ENCODE results near the gene MUC12.

DNA sequence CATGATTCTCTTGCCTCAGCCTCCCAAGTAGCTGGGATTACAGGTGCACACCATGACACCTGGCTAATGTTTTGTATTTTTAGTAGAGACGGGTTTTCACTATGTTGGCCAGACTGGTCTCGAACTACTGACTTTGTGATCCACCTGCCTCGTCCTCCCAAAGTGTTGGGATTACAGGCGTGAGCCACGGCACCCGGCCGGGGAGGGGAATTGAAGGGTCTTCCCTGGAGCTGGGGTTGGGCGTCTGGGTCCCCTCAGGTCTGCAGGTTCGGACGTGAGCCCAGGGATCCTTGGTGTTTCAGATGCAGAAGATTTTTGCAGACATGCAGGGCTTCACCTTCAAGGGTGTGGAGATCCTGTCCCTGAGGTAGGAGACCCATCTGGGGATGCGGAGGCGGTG, 6.0 kb upstream of the MUC12 start:
- TF ChIP-seq, protein P1, sequence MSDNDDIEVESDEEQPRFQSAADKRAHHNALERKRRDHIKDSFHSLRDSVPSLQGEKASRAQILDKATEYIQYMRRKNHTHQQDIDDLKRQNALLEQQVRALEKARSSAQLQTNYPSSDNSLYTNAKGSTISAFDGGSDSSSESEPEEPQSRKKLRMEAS (IDR thresholded peaks at IDR 0.05), result no peak
- TF ChIP-seq, protein P2, sequence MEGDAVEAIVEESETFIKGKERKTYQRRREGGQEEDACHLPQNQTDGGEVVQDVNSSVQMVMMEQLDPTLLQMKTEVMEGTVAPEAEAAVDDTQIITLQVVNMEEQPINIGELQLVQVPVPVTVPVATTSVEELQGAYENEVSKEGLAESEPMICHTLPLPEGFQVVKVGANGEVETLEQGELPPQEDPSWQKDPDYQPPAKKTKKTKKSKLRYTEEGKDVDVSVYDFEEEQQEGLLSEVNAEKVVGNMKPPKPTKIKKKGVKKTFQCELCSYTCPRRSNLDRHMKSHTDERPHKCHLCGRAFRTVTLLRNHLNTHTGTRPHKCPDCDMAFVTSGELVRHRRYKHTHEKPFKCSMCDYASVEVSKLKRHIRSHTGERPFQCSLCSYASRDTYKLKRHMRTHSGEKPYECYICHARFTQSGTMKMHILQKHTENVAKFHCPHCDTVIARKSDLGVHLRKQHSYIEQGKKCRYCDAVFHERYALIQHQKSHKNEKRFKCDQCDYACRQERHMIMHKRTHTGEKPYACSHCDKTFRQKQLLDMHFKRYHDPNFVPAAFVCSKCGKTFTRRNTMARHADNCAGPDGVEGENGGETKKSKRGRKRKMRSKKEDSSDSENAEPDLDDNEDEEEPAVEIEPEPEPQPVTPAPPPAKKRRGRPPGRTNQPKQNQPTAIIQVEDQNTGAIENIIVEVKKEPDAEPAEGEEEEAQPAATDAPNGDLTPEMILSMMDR (IDR thresholded peaks at IDR 0.05 in 2 of 3, conservative IDR thresholded peaks at IDR 0.05 in 1 of 3; ENCODE audit: borderline replicate concordance in 1 of 3, insufficient read depth in 1 of 3, low read depth in 2 of 3, low read length in 2 of 3), result no peak
- TF ChIP-seq YY1 (IDR thresholded peaks at IDR 0.05; ENCODE audit: extremely low read depth, insufficient replicate concordance, low read depth, low read length), result no peak
- TF ChIP-seq JUND (IDR thresholded peaks at IDR 0.05), result no peak
- no peak for TF ChIP-seq ELF1 (IDR thresholded peaks at IDR 0.05; ENCODE audit: borderline replicate concordance, low read depth)
- TF ChIP-seq SIN3A (IDR thresholded peaks at IDR 0.05; ENCODE audit: low read depth), result no peak
- TF ChIP-seq POLR2A (IDR thresholded peaks at IDR 0.05; ENCODE audit: borderline replicate concordance, extremely low read depth, insufficient read depth, insufficient read length), result no peak
- no peak for TF ChIP-seq ZNF274 (IDR thresholded peaks at IDR 0.05; ENCODE audit: low read depth, low read length)
- TF ChIP-seq CBX3 (IDR thresholded peaks at IDR 0.05; ENCODE audit: low read depth), result no peak
- TF ChIP-seq, protein P3, sequence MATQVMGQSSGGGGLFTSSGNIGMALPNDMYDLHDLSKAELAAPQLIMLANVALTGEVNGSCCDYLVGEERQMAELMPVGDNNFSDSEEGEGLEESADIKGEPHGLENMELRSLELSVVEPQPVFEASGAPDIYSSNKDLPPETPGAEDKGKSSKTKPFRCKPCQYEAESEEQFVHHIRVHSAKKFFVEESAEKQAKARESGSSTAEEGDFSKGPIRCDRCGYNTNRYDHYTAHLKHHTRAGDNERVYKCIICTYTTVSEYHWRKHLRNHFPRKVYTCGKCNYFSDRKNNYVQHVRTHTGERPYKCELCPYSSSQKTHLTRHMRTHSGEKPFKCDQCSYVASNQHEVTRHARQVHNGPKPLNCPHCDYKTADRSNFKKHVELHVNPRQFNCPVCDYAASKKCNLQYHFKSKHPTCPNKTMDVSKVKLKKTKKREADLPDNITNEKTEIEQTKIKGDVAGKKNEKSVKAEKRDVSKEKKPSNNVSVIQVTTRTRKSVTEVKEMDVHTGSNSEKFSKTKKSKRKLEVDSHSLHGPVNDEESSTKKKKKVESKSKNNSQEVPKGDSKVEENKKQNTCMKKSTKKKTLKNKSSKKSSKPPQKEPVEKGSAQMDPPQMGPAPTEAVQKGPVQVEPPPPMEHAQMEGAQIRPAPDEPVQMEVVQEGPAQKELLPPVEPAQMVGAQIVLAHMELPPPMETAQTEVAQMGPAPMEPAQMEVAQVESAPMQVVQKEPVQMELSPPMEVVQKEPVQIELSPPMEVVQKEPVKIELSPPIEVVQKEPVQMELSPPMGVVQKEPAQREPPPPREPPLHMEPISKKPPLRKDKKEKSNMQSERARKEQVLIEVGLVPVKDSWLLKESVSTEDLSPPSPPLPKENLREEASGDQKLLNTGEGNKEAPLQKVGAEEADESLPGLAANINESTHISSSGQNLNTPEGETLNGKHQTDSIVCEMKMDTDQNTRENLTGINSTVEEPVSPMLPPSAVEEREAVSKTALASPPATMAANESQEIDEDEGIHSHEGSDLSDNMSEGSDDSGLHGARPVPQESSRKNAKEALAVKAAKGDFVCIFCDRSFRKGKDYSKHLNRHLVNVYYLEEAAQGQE (IDR thresholded peaks at IDR 0.05; ENCODE audit: low read depth), result no peak
- no peak for TF ChIP-seq EZH2phosphoT487 (IDR thresholded peaks at IDR 0.05; ENCODE audit: borderline replicate concordance)
- no peak for TF ChIP-seq POLR2AphosphoS5 (IDR thresholded peaks at IDR 0.05; ENCODE audit: low read depth, low read length)
- no peak for TF ChIP-seq FOSL1 (IDR thresholded peaks at IDR 0.05; ENCODE audit: low read depth)
- no peak for TF ChIP-seq EZH2 (IDR thresholded peaks at IDR 0.05)

All from HCT116 (cell line).